NOMO-1 (cell line): ENCODE results near the gene TMEM229A.
"Not testable (repeated sequence)": the region's sequence is repeated elsewhere in the genome, so short reads cannot be mapped to it uniquely, and the experiment has no call there.

ENCODE experiments used
- DNase-seq, 2 experiments: peaks; one replicate each; lab custom pipeline; 2025; ENCODE audit not compliant: unreplicated experiment in 2 of 2; lab: John Stamatoyannopoulos, UW

Gene TMEM229A

DNA sequence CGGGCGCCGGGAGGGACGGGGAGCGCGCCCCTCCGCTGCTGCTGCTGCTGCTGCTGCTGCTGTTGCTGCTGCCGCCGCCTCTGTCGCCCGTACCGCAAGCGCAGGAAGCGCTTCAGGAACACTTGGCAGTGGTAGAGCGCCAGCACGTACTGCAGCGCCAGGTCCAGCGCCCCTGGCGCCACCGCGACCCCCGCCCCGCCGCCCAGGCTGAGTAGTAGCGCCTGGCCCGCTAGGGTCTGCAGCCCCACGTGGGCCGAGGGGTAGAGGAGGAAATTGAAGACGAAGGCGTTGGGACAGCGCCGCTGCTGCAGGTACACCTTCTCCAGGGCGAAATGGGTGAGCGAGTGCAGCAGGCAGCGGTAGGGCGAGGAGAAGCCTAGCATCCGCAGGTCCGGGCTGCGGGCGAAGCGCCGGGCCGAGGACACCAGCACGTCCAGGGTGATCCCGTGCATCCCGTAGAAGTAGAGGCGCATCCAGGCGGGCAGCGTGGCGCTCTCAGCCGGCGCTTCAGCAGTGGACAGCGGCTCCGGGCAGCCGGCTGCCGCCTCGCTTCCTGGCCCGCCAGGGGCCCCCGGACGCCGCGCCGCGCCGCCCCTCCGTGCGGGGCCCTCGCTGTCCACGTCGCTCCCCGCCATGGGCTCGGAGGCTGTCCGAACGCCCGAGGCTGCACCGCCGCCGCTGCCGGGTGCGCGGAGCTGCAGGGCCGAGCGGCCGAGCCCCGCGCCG lies at the start of gene TMEM229A:
Gene TMEM229A, minus strand, starts transcription at position 699 of the 726 bp plus-strand sequence. Its CDS starts 64 bp downstream, at position 635.
- DNase-seq: no peak

DNA sequence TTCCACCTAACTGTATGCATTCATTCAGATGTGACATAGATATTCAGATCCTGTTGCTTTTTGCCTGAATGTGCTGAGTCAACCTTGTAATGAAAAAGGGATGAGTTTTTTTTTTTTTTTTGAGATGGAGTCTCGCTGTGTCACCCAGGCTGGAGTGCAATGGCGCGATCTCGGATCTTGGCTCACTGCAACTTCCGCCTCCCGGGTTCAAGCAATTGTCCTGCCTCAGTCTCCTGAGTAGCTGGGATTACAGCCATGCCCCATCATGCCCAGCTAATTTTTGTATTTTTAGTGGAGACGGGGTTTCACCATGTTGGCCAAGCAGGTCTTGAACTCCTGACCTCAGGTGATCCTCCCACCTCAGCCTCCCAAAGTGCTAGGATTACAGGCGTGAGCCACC lies 49.4 kb upstream of the TMEM229A start:
- not testable (repeated sequence) for DNase-seq

DNA sequence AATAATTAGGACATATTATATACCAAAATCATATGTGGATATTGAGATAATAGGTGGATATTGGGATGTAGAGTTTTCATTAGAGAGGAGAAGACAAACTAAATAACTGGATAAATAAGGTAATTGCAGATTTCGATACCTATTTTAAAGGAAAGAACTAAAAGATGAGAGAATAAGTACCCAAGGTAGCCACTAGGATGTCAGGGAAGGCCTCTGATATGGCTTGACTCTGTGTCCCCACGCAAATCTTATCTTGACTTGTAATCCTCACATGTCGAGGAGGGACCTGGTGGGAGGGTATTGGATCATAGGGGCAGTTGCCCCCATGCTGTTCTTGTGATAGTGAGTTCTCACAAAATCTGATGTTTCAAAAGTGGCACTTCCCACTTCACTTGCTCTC lies 44.7 kb upstream of the TMEM229A start:
- DNase-seq: no peak

DNA sequence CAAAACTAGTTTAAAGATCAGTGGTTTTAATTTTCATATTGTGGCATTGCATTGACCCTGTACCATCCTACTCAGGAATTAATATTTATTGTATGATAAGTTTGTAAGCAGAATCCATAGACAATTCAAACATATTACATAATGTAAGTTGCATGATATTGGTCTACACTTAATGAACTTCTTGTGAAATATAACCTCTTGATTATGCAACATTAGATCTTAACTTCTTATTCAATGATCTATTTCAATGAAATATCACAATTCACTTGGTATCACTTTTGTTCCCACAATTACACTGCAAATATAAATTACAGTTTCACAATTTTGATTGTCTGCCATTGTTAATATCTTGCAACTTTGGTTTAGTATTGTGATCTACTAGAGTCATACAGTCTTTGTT lies 44.0 kb upstream of the TMEM229A start:
- DNase-seq: no peak

DNA sequence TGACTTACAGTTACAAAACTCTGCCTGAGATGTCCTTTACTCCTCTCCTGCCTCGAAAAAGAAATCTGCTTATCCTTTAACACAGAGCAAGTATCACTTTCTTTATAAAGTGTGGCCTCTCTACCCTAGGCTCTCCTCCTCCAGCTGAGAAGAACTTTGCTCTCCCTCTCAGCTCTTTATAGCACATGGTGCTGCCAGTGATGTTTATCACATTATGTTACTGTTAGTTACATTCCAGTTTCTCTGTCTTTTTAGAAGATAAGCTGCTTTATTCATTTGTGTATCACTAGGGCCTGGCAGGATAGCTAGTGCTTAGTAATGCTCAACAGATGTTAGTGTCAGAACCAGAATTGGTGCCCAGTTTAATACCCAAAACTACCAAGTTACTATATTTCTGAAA lies 41.1 kb upstream of the TMEM229A start:
- no peak for DNase-seq

DNA sequence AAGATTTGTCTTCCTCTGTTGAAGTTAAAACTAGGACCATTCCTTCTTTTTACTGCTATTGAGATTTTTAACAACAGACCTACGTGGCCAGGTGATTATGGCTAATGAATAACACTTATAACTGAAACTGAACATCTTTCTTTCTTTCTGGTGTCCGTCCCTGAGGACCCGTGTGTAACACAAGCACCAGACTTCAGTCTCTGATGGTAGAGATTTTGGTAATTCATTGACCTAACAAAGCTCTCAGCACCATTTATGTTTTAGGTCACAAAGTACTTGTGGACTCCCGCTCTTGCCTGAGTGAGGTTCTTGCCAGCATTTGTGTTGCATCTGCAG lies 40.4 kb upstream of the TMEM229A start:
- no peak for DNase-seq

DNA sequence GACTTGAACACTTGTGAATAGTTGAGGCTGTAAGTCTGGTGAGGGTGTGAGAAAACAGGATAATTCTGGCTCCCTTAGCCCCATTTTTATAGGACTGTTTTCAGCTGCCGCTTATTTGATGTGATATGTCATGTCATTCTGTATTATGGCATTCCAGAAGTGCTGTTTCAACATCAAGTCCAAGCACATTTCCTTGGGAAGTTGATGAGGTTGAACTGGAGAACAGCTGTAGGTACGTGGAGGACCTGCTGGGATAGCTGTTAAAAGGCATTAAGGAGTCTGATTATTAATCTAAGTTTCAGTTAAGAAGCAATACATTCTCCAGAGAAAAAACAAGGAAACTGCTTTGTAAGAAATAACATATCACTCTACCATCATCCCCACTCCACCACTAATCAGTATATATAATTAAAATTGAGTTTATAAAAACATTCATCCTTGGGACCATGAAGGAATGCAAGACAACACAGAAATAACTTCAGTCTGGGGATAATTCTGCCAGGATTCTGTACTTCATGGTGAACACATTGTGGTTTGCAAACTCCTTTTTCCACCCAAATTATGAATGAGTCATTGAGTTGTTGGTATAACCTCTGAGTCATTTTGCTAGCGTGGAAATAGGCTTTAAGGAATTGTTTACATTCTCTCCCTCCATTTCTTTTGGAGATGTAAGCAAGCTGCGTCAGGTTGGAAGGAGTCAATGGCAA lies 39.9 kb upstream of the TMEM229A start:
- DNase-seq: no peak

DNA sequence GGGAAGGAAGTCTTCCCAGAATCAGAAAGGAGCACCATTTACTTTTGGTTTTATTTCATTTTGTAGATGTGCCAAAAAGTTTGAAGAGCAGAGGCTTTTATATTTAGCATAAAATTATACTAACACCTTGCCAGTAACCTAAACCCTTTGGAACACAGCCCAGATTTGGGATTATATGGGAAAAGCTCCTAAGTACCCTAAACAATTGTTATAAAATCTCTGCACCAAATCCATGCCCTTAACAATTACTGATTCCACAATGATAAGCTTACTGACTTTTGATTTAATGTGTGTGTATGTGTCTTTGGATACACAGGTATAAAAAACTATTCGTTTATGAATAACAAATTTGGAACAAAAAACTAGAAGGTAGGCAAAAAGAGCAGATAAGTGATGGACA lies 39.0 kb upstream of the TMEM229A start:
- DNase-seq: no peak

DNA sequence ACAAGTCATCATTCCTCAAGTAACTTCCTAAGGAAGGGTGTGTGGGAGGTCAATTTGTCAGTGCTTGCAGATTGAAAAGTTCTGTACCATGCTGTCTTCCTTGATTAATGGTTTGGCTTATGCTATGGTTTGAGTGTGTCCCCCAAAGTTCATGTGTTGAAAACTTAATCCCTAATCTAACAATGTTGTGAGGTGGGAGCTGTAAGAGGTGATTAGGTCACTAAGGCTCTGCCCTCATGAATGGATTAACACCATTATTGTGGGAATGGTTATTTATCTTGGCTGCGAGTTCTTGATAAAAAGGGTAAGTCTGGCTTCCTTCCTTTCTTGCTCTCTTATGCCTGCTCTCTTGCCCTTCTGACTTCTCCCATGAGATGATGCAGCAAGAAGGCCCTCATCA lies 29.3 kb upstream of the TMEM229A start:
- DNase-seq: no peak

DNA sequence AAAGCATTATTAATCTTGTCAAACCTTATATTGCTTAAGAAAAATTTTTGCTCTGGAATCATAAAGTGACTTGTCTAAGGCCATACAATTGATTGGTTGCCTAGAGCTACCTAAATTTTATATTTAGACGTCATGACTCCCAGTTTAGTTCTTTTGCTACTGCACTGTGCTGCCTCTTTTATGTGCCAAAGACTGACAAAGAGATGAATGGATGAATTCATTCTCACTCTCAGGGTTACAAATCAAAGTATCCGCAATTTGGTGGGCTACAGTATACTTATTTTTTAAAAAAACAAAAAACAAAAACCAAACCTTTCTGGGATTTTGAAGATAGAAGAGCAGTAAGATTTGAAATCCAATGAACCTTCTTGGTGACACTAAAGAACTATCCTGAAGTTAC lies 27.7 kb upstream of the TMEM229A start:
- no peak for DNase-seq

DNA sequence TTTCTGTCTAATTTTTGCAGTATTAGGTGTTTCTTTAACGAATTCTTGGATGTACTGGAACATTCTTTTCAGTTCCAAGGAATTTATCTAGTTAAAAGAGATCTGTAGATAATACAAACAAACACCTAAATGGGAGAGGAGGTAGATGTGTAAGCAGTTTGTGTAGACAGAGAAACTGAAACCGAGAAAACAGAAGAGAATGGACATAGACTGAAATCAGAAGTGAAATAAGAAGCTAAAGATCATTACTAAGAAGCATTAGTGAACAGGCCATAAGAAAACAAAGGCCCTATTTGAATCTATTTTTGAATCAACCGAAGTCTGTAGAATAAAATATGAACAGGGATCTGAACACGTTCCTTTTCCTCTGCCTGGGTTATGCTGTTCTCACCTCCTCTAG lies 26.5 kb upstream of the TMEM229A start:
- DNase-seq: no peak

DNA sequence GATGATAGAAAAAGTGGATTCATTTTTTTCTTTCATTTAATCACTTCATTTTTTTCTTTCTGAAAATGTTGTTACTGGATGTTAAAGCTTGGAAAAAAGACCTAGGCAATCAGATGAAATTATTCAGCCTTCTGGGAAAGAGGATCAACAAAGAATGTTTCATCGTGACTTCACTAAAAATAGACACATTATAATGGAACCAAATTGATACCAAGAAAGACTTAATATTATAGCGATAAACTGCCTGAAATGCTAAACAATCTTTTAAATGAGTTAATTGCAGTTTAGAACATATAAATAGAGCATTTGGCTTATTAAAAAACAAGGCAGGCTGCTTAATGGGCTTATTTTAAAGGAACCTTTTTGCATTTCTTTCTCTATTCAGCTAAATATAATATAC lies 25.6 kb upstream of the TMEM229A start:
- DNase-seq: no peak

DNA sequence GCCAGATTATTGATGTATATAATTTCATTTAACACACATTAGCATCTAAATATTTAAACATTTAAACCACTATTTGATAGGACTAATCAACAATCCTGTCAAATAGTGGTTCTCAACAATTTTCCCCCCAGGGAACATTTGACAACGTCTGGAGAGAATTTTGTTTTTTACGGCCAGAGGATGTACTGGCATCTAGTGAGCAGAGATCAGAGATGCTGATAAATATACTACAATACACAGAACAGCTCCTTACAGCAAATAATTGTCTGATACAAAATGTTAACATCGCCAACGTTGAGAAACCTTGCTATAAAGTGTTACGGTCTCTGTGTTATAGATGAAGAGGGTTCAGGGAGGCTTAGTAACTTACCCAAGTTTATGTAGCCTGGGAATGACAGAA lies 25.0 kb upstream of the TMEM229A start:
- no peak for DNase-seq

DNA sequence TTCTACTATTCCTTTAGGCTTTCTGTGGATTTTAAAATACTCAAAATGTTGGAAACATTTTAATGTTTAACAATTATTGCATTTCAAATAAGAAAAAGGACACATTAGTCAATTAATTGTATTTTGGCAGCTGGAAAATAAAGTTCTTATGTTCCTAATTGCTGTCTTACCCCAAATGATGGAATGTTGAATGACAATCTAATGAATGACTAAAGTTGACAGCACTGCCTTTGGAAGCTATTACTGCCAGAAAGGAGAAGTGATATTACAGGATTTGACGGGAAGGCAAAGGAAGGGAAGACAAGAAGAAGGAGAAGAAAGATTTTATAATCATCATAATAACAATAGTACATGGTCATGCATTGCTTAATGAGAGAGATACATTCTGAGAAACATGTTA lies 23.4 kb upstream of the TMEM229A start:
- DNase-seq: no peak

DNA sequence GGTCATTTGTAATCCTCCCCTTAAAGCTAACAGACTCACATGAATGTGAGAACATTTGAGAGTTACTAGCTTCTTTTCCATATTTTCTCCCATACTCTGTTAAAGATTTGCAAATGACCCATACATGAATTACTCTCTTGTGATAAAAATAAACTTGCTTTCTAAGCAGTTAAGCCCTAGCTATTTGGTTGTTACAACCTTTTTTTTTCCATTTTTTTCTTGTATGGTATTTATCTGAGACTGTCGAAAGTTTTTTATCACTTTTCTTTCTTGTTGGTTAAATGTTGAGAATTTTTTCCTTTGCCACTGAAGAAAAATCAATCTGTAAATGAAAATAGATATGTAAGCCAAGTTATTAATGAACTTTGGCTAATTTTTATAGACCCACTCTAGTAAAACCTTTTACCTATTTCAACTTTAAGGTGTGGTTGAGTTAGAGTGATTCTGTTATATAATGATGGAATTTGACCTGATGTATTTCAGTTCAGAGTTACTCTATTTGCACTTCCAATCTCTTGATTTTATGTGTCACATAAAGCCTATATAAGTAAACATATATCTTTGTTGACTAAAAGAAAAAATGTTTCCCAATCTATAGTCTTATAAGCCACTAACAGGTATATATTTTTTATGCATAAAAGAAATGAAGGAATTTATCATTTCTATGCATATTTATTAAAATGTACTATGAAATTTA lies 19.0 kb upstream of the TMEM229A start:
- DNase-seq: no peak

DNA sequence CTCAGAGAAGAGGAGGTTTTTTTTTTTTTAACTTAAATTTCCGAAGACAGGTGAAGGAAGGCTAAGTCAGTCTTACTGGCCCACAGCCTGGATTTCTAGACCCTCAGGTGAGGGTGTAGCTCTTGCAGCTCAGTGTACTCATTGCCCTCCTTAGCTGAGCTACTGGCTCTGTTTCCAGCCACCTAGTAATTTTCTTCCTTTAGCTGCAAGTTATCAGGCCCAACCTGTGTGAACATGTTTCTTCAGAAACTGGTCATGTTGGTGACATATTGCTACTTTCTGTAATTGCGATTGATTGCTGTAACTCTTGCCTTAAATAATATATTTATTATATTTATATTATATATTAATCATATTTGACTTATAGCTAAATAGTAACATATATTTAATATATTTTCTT lies 10.0 kb upstream of the TMEM229A start:
- no peak for DNase-seq

DNA sequence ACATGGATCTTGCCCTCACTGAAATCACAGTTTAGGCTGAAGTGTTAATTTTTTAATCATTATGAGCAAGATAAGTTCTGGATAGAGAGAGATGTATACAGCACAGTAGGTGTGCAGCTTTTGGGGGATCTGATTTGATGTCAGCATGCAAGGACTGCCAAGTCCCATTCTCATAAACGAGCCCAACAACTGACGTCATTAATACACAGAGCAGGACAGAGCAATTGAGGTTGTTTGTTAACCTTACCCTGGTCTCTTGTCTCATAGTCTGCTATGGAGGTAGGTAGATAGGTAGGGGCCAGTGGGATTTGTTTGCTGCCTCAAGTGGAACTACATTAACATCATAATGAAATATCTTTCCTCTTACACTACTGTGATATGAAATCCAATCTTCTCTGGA lies 8.6 kb upstream of the TMEM229A start:
- DNase-seq: no peak

DNA sequence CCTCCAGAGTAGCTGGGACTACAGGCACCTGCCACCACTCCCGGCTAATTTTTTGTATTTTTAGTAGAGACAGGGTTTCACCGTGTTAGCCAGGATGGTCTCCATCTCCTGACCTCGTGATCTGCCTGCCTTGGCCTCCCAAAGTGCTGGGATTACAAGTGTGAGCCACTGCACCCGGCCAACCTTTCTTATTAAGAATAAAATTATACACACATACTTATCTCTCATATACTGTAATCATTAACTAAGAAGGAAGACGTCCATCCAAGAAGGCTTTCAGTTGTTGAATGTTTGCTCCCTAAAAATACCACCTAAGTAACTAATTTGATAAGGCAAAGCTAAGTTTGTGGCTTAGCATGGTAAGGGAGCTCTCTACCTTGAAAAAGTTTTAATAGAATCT lies 5.0 kb upstream of the TMEM229A start:
- not testable (repeated sequence) for DNase-seq

DNA sequence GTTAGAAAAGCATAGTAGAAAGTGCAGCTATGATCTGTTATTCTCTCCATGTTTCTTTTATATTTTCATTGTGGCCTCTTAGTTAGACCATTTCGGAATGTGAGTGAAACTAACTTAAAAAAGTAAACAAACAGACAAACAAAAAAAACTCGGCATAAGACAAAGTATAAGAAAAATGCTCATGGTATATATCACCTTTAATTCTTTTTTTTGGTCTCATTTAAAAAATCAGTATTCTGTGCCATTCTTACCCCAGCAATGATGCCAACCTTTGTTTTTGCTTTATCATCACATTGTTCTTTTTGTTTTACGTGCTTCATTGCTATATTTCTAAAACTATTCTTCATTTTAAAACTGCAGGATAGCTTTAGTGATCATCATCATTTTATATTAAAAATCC lies 2.8 kb upstream of the TMEM229A start:
- DNase-seq: no peak

DNA sequence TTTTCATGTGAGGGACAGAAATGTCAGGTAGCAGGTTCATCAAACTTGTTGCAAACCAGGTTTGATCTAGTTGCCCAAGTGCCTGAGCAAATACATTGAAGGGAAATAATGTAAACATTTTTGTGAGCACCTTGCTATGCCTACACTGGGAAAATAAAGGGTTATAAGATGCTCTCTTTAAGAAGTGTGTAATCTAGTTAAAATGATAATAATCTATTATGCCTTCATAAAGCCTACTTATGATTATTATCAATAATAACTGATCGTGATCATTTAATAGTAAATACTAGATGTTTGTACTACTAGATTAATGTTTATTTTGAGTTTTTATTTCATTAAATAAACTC lies 1.9 kb upstream of the TMEM229A start:
- no peak for DNase-seq

DNA sequence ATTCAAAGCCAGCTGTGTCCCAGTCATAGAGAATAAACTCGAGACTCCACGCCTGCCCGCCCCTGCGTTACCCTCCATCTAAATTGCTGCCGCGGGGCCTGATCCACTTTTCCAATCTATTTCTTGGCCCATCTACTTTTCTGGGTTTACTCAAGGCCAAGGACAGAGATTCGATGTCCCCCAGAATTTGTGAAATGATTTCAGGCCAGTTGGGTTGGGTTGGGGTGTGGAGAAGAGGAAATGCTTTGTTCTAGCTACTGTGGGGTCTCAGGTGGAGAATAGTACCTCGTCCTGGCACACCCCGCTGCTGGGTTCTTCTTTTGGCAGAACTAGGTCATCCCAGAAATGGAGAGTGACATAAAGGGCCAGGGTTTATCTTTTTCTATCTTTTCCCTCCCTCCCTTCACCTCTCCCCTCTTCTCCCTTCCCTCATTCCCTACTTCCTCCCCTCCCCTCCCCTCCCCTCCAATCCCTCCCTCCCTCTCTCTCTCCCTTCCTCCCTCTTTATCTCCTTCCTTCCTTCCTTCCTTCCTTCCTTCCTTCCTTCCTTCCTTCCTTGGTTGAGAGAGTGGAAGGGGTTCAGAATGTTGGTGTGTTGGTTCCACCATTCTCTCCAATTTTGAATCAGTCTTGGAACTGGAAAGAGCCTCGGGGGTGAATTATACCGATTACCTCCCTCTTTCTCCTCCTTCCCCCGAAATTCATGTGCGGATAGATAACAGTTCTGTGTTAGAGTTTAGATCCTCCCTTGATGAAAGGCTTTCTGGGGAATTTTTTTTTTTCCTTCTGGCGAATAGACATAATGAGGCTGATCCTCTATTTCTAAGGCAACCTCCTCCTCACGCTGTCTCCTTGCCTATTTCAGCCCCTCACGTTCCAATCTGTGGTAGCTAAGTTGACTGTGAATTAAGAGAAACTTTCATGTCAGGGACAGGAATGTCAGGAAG lies 1.2 kb upstream of the TMEM229A start:
- DNase-seq: no peak
